Keratinocyte (primary cell): Measurements from ENCODE around the gene GIT1. TPM values are rescaled to one million over a fixed set of nuclear protein-coding genes. Genes with fewer than 3 reads are reported as not detected.

Experiments used
- DNase-seq: peaks from one replicate; pipeline ENCODE4 v3.0.0-alpha.2; 2011; ENCODE audit warnings: low read depth, missing footprints, low spot score
- FAIRE-seq: peaks from 2 replicates; lab custom pipeline; 2011; peaks lifted over from hg19 to GRCh38; lab: Jason Lieb, UNC
- H2AFZ ChIP-seq: 2 replicates; pipeline ENCODE4 v1.6.0; 2012; ENCODE audit warnings: low read length, control low read depth, inconsistent platforms; ENCODE audit not compliant: control insufficient read depth
- H3K27ac ChIP-seq: 2 replicates; pipeline ENCODE4 v1.5.1; 2011; ENCODE audit warnings: low read length; ENCODE audit not compliant: control insufficient read depth, insufficient read depth
- H3K27me3 ChIP-seq: 3 replicates; pipeline ENCODE4 v1.6.0; 2011; ENCODE audit warnings: low read length; ENCODE audit not compliant: control insufficient read depth, insufficient read depth; ENCODE audit errors: extremely low read depth
- H3K36me3 ChIP-seq, 2 experiments: 2 replicates in 1 of 2; 3 replicates in 1 of 2; pipeline ENCODE4 v1.5.1; 2011; ENCODE audit warnings: low read length in 2 of 2, mild to moderate bottlenecking in 1 of 2; ENCODE audit not compliant: control insufficient read depth in 2 of 2, insufficient read depth in 2 of 2; ENCODE audit errors: extremely low read depth in 1 of 2
- H3K4me1 ChIP-seq: 3 replicates; pipeline ENCODE4 v1.5.1; 2011; ENCODE audit warnings: low read length; ENCODE audit not compliant: control insufficient read depth, insufficient read depth; ENCODE audit errors: extremely low read depth
- H3K4me2 ChIP-seq: 3 replicates; pipeline ENCODE4 v1.6.0; 2011; ENCODE audit warnings: low read depth, low read length; ENCODE audit not compliant: control insufficient read depth, insufficient read depth; ENCODE audit errors: extremely low read depth
- H3K4me3 ChIP-seq, 3 experiments: fragments of 200-600 bp in 1 of 3; sonication (generic) in 1 of 3; 2 replicates in 2 of 3; 3 replicates in 1 of 3; pipeline ENCODE4 v1.5.1; 2011 to 2016; ENCODE audit warnings: low read length in 3 of 3, mild to moderate bottlenecking in 3 of 3, control low read depth in 2 of 3, inconsistent platforms in 1 of 3, low read depth in 1 of 3, mixed read lengths in 1 of 3, mixed run types in 1 of 3, moderate library complexity in 1 of 3; ENCODE audit not compliant: control insufficient read depth in 2 of 3, insufficient read depth in 2 of 3; ENCODE audit errors: extremely low read depth in 1 of 3
- H3K79me2 ChIP-seq: 2 replicates; pipeline ENCODE4 v1.6.0; 2012; ENCODE audit warnings: low read length; ENCODE audit not compliant: control insufficient read depth, insufficient read depth
- H3K9ac ChIP-seq: 3 replicates; pipeline ENCODE4 v1.6.0; 2011; ENCODE audit warnings: low read length; ENCODE audit not compliant: control insufficient read depth, insufficient read depth; ENCODE audit errors: extremely low read depth
- H3K9me1 ChIP-seq: 3 replicates; pipeline ENCODE4 v1.6.0; 2011; ENCODE audit warnings: low read length; ENCODE audit not compliant: control insufficient read depth, insufficient read depth; ENCODE audit errors: extremely low read depth
- H3K9me3 ChIP-seq: 2 replicates; pipeline ENCODE4 v1.5.1; 2012; ENCODE audit warnings: low read depth, low read length; ENCODE audit not compliant: control insufficient read depth
- H4K20me1 ChIP-seq: 3 replicates; pipeline ENCODE4 v1.6.0; 2011; ENCODE audit warnings: low read length; ENCODE audit not compliant: control insufficient read depth, insufficient read depth; ENCODE audit errors: extremely low read depth
- CTCF ChIP-seq, 3 experiments: IDR thresholded peaks in 1 of 3; conservative IDR thresholded peaks in 1 of 3; optimal IDR thresholded peaks in 1 of 3; 2 replicates in 2 of 3; 3 replicates in 1 of 3; pipeline versions ENCODE3 to v1.5.1; 2011; ENCODE audit warnings: low read length in 3 of 3, mild to moderate bottlenecking in 3 of 3, moderate library complexity in 2 of 3, control low read depth in 1 of 3, inconsistent platforms in 1 of 3; ENCODE audit not compliant: insufficient read depth in 2 of 3; ENCODE audit errors: extremely low read depth in 1 of 3
- EZH2 ChIP-seq: IDR thresholded peaks from one replicate; pipeline ENCODE4 v1.6.1; 2012; ENCODE audit warnings: inconsistent platforms, mild to moderate bottlenecking, low read length, moderate library complexity
- dilution Hi-C: fragments of 300-500 bp; cut with MboI; formaldehyde crosslinking; loops from one replicate; pipeline ENCODE4 v1.7.0; 2020; ENCODE audit warnings: low sequenced_read_pairs; ENCODE audit not compliant: extremely low pct_ligation_motif_present
- polyA plus RNA-seq, 5 experiments: library from polyadenylated mRNA; depleted of rRNA in 3 of 5; stranded (reverse) in 3 of 5; stranded (forward) in 1 of 5; unstranded in 1 of 5; fragments of >200 nt; gene quantifications; 1 replicate in 1 of 5; 2 replicates in 3 of 5; 3 replicates in 1 of 5; pipeline versions ENCODE4 v1.2.1 to v1.2.3, GENCODE V29; 2011 to 2012; ENCODE audit warnings: missing spikeins in 2 of 5, low read depth in 1 of 5, low replicate concordance in 1 of 5

The GIT1 gene
- polyA plus RNA-seq, 1 donor (not counting 4 experiments of a cell fraction or from before 2014, with no cell fraction given), result 42.7 TPM

- no peak overlapping the region for H3K9ac ChIP-seq
- no peaks in the 10 kb centered on the region for H4K20me1 ChIP-seq
Observed at GRCh38 chr17:29596811-29597210, 7.4 kb upstream of the GIT1 start.

GRCh38 chr17:29595943-29596774 lies 6.7 kb upstream of the GIT1 start:
- H3K4me3 ChIP-seq, result no peak overlapping the region
- dilution Hi-C loops, result no loop called here
- no peaks in the 10 kb centered on the region for H3K36me3 ChIP-seq
- H3K79me2 ChIP-seq, result peaks cover 21% of the 10 kb centered on the region
- no peaks in the 10 kb centered on the region for H3K9me3 ChIP-seq
- H3K9ac ChIP-seq, result no peak overlapping the region
- DNase-seq (no peak), FAIRE-seq (no peak)
- H3K4me2 ChIP-seq, result no peak overlapping the region
- no peaks in the 10 kb centered on the region for H4K20me1 ChIP-seq
- H3K27me3 ChIP-seq, result no peaks in the 10 kb centered on the region
- no peak overlapping the region for H3K27ac ChIP-seq
- no peak for TF ChIP-seq CTCF (optimal IDR thresholded peaks at IDR 0.05 in 1 of 3, IDR thresholded peaks at IDR 0.05 in 1 of 3, conservative IDR thresholded peaks at IDR 0.05 in 1 of 3; ENCODE audit: extremely low read depth in 1 of 3, insufficient read depth in 2 of 3, low read length in 3 of 3)
- no peak for TF ChIP-seq EZH2
- H3K4me1 ChIP-seq, result peaks cover 30% of the 10 kb centered on the region
- no peak overlapping the region for H2AFZ ChIP-seq
- H3K9me1 ChIP-seq, result no peaks in the 10 kb centered on the region

More at GRCh38 chr17:29596811-29597210, 7.4 kb upstream of the GIT1 start:
- Histone ChIP-seq H3K4me2 (no peak overlapping the region), H3K9me3 (no peaks in the 10 kb centered on the region), H3K9me1 (no peaks in the 10 kb centered on the region), H3K27me3 (no peaks in the 10 kb centered on the region), H3K4me3 (no peak overlapping the region), H2AFZ (no peak overlapping the region), H3K4me1 (peaks cover 24% of the 10 kb centered on the region), H3K36me3 (no peaks in the 10 kb centered on the region), H3K79me2 (peaks cover 21% of the 10 kb centered on the region), H3K27ac (no peak overlapping the region)
- FAIRE-seq (no peak), DNase-seq (no peak)
- TF ChIP-seq CTCF (optimal IDR thresholded peaks at IDR 0.05 in 1 of 3, IDR thresholded peaks at IDR 0.05 in 1 of 3, conservative IDR thresholded peaks at IDR 0.05 in 1 of 3; ENCODE audit: extremely low read depth in 1 of 3, insufficient read depth in 2 of 3, low read length in 3 of 3) (no peak), EZH2 (no peak)
- dilution Hi-C loops, result no loop called here
